Stimulated activated CD4-positive, alpha-beta T cell treated with anti-CD3 and anti-CD28 coated beads, TNF-alpha, amount 100 ng/mL, for 1 hour (primary cell): ENCODE results near the gene UBL5.
"Not testable (repeated sequence)": the region's sequence is repeated elsewhere in the genome, so short reads cannot be mapped to it uniquely, and the experiment has no call there.

Experiments used
- DNase-seq, 3 donors: peaks; one replicate each; pipeline ENCODE4 v3.0.0-alpha.2; 2020; ENCODE audit warnings: low read depth in 3 of 3, low spot score in 1 of 3

The UBL5 gene

GRCh38 chr19:9808855-9809824 is 18.6 kb upstream of the UBL5 start:
- DNase-seq = no peak

DNA sequence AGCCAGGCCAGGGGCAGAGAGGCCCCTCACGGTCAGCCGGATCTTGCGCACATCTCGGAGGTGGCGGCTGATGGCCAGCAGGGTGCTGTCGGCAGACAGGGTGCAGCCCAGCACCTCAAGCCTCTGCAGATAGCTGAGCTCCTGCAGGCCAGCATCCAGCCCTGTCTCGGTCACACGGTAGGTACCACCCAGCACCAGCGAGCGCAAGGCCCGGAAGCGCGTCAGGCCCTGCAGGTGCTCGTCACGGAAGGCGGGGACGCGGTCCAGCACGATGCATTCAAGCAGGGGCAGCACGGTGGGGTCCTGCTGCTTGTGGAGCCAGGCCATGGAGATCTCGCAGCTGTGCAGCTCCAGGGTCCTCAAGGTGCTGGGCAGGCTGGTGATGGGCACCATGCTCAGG is 16.6 kb upstream of the UBL5 start:
- no peak for DNase-seq

DNA sequence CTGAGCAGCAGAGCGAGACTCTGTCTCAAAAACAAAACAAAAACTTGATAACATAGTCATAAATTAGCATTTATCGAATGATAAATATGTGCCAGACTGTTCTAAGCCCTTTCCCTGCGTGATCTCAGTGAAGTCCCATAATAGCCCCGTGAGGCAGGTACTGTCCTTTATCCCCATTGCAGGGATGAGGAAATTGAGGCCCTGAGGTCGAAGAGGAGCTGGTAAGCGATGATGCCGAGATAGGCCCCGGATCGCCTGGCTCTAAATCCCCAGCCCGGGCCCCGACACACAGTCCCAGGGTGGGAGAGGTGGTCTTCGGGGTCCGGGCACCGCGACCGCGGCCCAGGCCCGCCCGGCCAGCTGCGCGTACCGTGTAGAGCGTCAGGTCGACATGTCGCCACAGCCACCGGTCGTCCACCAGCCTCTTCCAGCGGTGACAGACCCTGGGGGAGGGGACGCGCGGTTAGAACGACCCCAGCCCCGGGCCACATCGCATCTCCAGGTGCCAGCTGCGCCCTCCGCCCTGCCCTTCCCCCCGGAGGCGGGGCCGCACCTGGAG is 9.5 kb upstream of the UBL5 start:
- DNase-seq = no peak

DNA sequence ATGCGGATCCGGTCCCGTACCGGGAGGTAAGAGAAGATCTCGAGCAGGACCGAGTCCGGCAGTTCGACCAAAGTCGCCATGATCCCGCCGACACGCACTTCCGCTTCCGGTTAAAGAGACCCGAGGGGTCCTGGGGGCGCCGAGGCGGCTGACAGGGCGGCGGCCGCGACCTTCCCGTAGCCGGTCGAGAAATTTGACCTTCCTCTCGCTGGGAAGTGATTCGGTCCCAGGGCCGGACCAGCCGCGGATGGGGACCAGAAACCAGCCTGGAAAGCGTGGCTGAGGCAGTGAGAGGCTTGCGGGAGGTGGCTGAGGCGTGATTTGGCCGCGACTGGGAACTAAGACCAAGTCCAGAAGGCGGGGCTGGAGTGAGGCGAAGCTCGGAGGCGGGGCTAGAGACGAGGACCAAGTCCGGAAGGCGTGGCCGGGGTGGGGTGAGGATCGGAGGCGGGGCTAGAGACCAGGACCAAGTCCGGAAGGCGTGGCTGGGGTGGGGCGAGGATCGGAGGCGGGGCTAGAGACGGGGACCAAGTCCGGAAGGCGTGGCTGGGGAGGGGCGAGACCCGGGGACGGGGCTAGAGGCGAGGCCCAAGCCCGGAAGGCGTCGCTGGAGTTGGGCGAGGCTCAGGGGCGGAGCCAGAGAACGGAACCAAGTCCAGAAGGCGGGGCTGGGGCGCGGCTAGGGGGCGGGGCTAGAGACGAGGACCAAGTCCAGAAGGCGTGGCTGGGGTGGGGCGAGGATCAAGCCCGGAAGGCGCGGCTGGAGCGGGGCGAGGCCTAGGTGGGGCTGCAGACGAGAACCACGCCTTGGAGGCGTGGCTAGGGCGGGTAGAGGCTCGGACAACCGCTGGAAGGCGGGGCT is 8.8 kb upstream of the UBL5 start, which contains the start of gene FBXL12:
TSS of gene FBXL12 (minus strand) at position 346 of the 862 bp plus-strand sequence. CDS start at position 80, 266 bp downstream.
- peak; percentile 100 for DNase-seq

DNA sequence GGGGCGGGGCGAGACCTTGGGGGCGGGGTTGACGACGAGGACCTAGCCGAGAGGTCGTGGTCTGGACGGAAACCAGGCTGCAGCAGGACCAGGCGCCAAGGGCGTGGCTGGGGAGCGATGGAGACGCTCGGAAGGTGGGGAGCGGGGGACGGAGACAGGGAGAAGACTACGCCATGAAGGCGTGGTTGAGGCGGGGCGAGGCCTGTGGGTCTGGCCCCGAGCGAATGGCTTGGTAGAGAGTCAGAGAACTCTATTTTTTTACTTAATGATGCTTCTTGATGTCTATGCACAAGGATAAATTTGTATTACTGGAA is 8.2 kb upstream of the UBL5 start:
- DNase-seq = no peak

GRCh38 chr19:9820034-9820433 is 7.7 kb upstream of the UBL5 start:
- not testable (repeated sequence) for DNase-seq

GRCh38 chr19:9823816-9824215 is 3.9 kb upstream of the UBL5 start:
- DNase-seq = no peak

- DNase-seq = no peak
Measured at GRCh38 chr19:9828551-9829063, 889 bp downstream of the UBL5 start.

- no peak for DNase-seq
Measured at GRCh38 chr19:9834307-9834725, 6.6 kb downstream of the UBL5 start.

DNA sequence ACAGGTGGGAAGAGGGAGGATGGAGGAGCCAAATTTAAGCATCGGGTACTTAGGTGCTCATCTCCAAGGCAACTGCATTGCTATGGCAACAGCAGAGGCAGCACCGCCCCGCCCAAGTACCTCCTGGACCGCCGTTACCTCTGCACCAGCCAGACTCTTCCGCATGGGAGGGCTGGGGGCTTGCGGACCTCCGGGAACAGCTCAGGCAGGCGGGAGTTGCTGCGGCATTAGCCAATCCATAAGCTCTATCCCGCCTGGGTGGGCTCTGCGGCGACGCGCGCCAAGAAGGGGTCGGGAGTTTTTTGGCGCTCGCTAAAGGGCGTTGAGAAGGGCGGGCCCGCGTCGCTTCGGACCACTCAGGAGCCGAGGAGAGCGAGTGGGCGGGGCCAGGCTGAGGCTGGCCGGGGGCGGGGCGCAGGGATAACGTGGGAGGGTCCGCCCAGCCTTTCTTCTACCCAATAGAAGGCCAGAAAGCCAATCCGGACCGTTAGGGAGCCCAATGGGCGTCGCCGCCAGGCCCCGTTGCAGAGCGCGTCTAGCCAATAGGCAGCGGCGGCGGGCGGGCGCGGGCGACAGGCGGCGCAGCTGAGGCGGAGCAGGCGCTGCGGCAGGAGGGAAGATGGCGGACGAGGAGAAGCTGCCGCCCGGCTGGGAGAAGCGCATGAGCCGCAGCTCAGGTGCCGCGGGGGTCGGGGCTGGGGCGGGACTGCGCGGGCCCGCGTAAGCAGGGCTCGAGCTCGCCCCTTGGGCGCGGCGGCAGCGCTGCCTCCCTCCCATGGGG is 7.2 kb downstream of the UBL5 start, which contains the start of gene PIN1:
TSS of gene PIN1 (plus strand) at position 593 of the 781 bp plus-strand sequence. CDS start at position 620, 27 bp downstream.
- DNase-seq = peak; percentile 97 to 98 (median 98)

- no peak for DNase-seq
Measured at GRCh38 chr19:9835507-9835949, 7.8 kb downstream of the UBL5 start.

DNA sequence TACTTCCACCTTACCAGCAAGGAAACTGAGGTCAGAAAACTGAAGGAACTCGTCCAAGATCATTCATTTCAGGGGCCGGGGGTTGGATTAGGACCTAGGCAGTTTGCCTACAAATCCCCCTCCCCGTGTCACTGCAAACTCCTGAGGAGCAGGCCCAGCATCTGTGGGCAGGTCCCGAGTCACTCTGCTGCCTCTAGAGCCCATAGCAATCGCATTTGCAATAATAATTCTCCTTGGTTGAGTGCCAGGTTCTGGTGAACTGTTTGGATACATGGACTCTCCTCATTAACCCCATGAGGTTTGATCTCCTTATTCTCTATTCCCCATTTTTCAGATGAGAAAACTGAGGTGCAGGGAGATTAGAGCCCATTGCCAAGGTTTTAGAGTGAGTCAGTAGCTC is 8.3 kb downstream of the UBL5 start:
- no peak for DNase-seq

DNA sequence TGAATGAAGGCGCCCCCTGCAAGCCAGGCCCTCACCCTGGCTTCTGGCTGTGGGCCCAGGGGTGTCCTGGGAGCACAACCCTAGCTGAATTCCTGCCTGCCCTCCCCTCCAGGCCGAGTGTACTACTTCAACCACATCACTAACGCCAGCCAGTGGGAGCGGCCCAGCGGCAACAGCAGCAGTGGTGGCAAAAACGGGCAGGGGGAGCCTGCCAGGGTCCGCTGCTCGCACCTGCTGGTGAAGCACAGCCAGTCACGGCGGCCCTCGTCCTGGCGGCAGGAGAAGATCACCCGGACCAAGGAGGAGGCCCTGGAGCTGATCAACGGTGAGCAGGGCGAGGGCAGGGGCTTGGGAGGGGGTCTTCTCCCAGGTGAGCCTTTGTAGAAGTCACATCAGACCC is 10.6 kb downstream of the UBL5 start:
- DNase-seq = no peak

- DNase-seq = no peak
Measured at GRCh38 chr19:9839415-9839814, 11.7 kb downstream of the UBL5 start.

- no peak for DNase-seq
Measured at GRCh38 chr19:9842834-9843625, 15.3 kb downstream of the UBL5 start.

GRCh38 chr19:9843626-9844273 is 16.0 kb downstream of the UBL5 start:
- not testable (repeated sequence) for DNase-seq

GRCh38 chr19:9847087-9847671 is 19.5 kb downstream of the UBL5 start:
- peak in 1 of 3 donors; percentile 27 for DNase-seq

DNA sequence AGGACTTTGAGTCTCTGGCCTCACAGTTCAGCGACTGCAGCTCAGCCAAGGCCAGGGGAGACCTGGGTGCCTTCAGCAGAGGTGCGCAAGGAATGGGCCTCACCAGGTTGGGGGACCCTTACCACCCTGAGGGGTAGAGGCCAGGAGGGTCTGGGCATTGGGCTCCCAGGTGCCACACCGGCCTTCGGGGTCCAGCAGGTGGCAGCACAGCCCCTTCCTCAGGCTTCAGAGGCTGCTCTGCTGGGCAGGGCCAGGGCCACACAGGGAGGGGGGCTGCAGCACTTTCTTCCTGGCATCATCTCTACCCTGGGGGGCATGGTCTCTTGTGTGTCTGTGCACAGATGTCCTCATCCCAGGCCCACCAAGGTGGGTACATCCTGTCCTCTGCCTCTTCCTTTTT is 20.3 kb downstream of the UBL5 start:
- DNase-seq = no peak

- no peak for DNase-seq
Measured at GRCh38 chr19:9848762-9849161, 21.0 kb downstream of the UBL5 start.
